ENCODE results near the gene APOM.

DNA sequence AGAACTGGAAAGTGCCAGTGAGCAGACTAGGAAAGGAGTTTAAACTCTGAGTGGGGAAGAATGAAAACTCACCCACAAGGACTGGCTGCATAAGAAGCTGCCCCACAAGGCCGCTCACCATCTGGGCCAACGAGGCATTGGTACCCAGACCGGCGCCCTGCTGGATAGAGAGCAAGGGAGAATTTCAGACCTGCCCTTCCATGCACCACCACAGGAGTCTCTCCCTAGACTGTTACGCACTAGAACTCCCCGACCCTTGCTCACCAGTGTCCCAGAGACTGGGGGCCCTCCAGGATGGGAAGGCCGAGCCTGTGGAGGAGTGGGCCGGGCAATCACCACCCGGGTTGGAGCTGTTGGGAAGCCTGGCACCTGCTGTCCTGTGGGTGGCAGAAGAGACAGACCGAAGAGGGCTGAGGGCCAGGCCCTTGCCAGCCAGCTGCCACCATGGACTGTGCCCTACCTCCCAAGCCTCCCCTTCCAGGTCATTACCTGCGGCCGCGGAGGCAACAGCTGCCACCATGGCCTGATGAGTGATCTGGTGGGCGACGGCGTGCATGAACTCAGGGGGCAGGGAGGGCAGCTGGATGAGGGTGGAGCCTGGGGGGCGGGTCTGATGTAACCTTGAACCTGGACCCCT is 11.8 kb upstream of the APOM start:
- TF ChIP-seq, protein P1, sequence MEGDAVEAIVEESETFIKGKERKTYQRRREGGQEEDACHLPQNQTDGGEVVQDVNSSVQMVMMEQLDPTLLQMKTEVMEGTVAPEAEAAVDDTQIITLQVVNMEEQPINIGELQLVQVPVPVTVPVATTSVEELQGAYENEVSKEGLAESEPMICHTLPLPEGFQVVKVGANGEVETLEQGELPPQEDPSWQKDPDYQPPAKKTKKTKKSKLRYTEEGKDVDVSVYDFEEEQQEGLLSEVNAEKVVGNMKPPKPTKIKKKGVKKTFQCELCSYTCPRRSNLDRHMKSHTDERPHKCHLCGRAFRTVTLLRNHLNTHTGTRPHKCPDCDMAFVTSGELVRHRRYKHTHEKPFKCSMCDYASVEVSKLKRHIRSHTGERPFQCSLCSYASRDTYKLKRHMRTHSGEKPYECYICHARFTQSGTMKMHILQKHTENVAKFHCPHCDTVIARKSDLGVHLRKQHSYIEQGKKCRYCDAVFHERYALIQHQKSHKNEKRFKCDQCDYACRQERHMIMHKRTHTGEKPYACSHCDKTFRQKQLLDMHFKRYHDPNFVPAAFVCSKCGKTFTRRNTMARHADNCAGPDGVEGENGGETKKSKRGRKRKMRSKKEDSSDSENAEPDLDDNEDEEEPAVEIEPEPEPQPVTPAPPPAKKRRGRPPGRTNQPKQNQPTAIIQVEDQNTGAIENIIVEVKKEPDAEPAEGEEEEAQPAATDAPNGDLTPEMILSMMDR (IDR thresholded peaks at IDR 0.05) = no peak
- TF ChIP-seq POLR2A (IDR thresholded peaks at IDR 0.05) = no peak

Measured in thyroid gland (tissue), 4 donors.